Measurements from ENCODE around the gene SDSL.

SDSL gene

DNA sequence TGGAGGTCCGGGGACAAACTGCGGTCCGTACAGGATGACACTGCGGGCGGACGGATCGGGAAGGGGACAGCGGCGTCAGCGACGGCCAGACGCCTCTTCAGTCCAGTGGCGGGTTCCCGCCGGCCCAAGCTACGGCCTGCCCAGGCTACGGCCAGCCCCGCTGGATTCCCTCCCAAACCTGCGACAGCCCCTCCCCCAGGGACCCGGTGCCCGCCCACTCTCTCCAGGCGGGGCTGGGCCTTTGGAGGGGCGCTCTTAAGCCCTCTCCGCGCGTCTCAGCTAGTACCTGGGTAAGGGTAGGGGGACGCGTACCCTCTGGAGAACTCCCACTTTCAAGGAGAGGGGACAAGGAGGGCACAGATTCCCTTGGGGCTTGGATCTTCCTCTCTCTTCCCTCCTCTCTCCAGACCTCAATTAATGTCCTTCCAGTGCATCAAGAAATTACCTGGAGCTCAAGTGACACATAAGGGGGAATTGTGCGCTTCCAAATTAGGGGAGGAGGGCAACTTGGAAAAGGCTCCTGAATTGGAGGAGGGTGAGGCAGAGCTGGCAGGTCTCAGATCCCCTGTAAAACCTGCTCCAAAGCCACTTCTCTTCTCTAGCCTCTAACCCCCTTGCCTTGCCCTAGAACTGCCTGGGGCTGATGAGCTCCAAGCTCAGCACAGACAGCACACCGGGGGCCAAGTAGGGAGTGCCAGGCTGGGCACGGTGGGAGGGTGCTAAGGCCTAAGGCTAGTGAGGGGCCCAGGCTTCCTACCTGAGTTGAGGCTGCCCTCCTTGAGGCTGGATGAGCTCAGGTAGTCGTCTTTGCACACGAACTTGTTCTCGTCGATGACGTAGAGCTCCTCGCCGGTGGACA is 46.4 kb downstream of the SDSL start:
- DNase-seq (ENCODE audit: low spot score): no peak

DNA sequence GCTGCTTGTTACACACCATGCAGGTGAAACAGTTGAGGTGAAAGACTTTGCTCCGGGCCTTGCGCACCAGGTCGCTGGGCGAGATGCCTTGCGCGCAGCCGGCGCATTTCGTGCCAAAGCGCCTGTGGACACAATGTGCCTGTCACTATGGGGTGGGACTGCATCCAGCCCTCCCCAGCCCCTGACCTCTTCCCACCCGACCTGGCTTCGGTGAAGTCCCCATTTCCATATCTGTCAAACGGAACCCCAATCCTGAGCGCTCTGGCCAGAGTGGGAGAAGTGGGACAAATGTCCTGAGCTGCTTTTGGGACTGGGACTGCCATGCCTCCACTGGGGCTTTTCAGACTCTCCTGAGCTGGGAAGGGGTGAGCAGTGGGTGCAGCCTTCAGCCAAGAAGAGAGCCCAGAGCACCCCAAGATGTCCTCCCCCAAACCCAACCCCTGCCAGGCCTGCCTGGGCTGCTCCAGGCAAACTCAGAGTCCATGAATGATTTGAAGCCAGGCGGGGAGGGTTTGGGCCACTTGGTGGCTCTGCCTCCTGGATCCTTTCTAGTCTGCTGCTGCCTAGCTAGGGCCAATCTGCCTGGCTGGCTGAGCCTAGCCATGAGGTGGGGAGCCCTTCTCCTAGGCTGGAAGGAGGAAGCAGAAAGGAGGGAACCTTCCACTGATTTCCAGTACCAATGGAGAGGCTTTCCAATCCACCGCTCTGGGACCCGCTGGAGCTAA is 47.2 kb downstream of the SDSL start:
- no peak for DNase-seq (ENCODE audit: low spot score)

- DNase-seq (ENCODE audit: low spot score): no peak
Measured at GRCh38 chr12:113469949-113470743, 48.0 kb downstream of the SDSL start.

DNA sequence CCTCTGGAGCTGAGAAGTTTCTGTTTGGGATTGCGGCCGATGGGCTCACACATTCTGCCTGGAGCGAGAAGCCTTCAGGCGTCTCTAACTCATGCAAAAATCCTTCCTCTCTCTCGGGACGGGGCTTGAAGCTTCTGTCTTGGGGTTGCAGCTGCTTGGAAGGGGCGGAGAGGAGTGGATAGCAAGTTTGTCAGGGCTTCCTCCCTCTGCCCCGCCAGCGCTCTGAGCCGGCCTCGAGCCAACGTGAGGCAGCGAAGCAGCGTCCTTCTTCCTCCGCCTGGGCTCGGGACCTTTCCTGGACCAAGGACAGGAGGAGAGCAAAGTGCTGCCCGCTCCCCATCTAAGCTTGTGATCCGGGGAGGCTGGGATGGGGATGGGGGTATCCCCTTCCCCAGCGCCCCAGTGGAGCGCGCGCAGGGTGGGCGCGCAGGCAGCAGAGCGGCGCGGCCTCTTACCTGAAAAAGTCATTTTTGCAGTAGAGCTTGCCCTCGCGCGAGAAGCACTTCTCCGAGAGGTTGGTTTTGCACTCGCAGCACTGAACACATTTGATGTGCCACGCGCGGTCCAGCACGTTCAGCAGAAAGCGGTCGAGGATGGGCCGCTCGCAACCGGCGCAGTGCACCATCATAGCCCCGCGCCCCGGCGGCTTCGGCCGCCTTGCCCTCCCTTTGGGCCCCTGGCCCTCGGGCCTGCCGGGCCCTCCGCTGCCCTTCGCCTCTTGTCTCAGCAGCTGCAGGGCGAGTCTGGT is 48.9 kb downstream of the SDSL start:
- no peak for DNase-seq (ENCODE audit: low spot score)

DNA sequence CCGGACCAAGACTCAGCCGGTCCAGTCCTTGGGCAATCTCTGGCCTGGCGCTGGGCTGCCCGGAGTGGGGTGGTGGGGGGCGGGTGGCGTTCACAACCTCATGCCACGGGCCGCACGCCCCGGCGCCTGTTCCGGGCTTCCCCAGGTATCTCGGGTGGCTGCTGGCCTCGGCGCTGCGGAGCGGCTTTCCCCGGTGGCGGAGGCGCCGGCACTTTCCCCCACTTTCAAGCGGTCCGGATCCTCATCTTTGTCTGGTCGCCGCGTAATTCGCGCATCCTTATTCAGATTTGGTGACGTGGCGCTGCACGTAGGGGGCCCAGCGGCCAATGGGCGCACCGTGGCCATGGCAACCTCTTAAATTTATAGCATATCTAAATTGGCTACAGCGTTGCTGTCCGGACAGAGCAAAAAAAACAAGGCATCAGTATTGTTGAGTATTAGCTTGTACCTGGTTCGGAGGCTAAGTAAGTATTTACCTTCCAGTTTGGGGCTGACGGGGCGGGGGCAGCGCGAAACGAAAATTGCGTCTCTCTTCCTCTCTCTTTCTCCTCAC is 49.5 kb downstream of the SDSL start, which contains the start of gene LHX5:
Gene LHX5, minus strand, starts transcription at position 253 of the 553 bp plus-strand sequence. CDS start 373 bp downstream, outside the sequence.
- no peak for DNase-seq (ENCODE audit: low spot score)

- no peak for DNase-seq (ENCODE audit: low spot score)
Measured at GRCh38 chr12:113472191-113473121, 50.3 kb downstream of the SDSL start.

- DNase-seq (ENCODE audit: low spot score): no peak
Measured at GRCh38 chr12:113473400-113473799, 51.2 kb downstream of the SDSL start.

DNA sequence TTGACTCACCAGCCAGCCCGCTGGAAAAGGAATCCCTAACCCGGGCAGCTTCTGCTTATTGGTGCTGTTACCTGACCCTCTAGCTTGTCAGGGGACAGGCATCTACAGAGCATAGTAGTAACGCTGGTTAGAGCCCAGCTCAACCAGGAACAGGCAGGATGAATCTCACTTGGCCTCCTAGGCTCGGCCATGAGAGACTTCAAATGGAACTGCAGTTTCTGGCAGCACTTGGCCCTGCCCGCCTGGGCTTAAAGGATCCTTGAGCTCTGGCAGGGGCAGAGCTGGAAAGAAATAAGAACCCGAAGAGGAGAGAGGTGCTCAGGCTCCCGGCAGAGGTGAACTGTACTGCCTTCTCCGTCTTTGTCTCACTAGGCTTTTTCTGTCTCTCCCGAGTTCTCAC is 51.8 kb downstream of the SDSL start:
- DNase-seq (ENCODE audit: low spot score): no peak

DNA sequence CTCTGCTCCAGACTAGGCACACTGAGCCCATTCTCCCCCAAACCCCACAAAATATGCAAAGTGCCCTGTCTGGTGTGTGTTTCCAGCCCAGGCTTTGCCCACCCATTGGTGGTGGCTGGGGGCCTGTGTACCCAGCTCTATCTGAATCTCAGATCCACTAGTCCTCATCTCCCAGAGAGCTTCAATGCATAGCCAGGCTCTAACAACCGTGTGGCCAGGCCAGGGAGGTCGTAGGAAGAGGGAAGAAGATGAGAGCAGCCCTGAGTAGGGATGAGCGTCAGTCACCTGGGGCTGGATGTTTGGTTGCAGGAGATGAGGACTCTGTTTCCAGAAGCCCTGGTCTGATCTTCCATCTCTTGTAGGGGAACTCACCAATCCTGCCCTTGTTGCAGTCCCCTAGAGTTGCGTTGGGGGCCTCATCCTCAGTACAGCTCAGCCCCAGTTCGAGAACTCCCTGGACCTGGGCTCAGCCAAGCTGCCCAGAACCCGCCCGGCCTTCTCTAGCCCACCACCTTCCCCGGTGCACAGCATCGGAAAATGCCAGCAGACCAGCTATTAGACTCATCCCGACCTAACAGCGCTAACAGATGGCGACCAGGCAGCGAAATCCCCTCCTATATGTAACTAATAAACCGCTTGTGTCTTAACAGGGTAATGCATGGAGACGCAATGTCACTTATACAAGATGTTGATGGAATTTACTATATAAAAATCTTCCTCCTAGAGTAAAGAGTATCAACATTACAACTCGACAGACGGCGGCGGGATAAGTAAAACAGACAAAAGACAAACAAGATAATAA is 52.7 kb downstream of the SDSL start:
- DNase-seq (ENCODE audit: low spot score): no peak

DNA sequence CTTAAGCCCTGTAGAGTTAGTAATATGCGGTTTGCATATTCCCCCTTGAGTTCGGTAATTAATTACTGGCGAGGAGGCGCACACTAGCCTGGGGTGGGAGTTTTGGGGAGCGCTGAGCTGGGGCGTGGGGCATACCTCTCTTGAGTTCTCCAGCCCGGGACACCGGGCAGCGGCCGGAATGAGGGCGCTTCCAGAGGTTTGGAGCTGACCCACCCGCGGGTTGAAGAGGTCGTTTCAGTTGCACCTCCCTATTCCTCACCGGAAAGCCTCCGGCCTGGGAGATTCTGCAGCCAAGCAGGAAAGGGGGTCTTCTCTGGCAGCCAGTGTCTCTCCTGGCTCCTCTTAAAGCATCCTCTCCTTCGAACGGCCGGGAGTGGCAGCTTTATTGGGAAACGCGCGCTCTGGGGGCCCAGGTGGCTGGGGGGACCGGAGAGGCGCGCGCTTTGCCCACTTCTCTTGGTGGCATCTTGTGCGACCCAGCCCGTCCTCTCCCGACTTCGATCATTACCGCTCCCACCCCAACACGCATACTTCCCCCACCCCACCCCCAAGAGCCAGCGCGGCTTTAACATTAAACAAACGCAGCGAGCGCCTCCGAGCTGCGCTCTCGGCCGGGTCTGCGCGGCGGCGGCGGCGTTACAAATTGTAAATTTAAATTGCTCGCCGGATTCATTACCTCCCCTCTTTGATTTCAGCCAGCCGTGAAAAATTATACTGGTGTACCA is 53.4 kb downstream of the SDSL start:
- DNase-seq (ENCODE audit: low spot score): no peak

DNA sequence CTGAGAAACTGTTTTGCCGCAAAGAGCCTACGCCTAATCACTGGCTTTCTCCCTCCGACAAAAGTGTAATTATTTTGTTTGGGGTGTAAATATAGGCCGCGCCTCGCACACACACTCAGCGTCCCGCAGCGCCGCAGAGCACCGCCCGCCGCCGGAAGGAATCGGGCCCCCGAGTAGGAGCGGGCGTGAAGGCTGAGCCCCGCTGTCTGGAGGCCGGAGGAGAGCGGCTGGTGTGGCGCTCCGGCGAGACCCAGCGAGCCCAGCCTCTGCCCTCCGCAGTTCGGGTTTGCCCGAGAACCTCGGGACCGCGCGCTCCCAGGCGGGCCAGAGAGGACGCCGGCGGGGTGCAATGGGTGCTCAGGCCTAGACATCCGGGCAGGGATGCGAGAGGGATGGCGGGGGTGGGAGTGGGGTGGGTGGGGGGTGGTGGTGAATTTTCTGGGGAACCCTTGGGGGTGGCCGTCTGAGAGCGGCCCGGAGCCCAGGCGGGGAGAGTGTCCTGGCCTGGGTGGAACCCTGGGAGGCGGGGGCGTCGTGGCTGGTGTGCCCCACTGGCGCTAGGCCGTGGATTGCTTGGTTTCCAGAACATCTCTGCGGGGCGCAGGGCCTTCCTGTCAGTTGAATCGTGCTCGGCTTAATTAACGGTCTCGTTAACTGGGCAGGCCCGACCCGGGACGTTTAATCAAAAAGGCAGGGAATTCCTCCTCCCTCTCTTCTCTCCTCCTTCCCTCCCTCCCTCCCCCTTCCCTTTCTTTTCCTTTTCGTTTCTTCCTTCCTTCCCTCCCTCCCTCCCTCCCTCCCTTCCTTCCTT is 54.2 kb downstream of the SDSL start:
- DNase-seq (ENCODE audit: low spot score): no peak

DNA sequence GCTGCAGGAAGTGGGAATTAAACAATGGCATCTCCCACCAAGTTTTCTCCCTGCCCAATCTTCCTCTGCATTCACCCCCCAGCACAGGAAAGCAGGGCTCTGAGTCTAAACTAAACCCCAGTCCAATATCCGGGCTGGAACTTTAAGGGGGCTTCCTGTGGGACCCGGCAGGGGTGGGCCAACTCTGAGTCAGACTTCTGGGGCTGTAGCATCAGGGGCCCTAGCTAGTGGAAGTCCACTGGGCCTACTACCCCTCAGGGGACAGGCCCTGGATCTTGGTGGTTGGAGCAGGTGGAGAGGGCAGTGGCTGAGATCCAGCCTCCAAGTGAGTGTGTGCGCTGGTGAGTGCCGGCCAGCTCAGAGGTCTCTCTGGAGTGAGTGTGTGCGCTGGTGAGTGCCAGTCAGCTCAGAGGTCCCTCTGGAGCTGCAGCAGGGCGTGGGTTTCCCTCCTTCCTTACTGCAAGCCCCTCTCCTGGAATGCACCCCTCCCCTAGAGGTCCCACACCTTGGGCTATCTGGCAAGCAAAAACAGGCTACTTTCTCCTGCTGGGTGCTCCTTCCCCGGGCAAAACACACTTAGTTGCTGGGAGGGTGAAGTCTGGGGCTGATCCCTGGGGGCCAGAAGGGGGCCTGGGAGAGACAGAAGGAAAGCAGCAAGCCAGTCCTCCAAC is 55.1 kb downstream of the SDSL start:
- no peak for DNase-seq (ENCODE audit: low spot score)

- no peak for DNase-seq (ENCODE audit: low spot score)
Measured at GRCh38 chr12:113477842-113478215, 55.6 kb downstream of the SDSL start.

- no peak for DNase-seq (ENCODE audit: low spot score)
Measured at GRCh38 chr12:113478351-113479011, 56.3 kb downstream of the SDSL start.

- no peak for DNase-seq (ENCODE audit: low spot score)
Measured at GRCh38 chr12:113479216-113479589, 57.0 kb downstream of the SDSL start.

GRCh38 chr12:113479590-113480335 is 57.6 kb downstream of the SDSL start:
- DNase-seq (ENCODE audit: low spot score): no peak
